GM21723 (cell line): ENCODE results near the gene ASRGL1.
"Not testable (repeated sequence)": the region's sequence is repeated elsewhere in the genome, so short reads cannot be mapped to it uniquely, and the experiment has no call there.

Experiments
- ATAC-seq: cut with Tn5 transposase; IDR thresholded peaks from one replicate; pipeline ENCODE4 v1.9.1; 2021; ENCODE audit warnings: mild to moderate bottlenecking, moderate library complexity; ENCODE audit not compliant: unreplicated experiment

The ASRGL1 gene

GRCh38 chr11:62337303-62338181, at the start of gene ASRGL1:
Gene ASRGL1, plus strand, starts transcription at chr11:62337448. Its CDS starts 530 bp downstream, at chr11:62337978.
- ATAC-seq: peak; percentile 67

- ATAC-seq: no peak
These were observed 41.7 kb upstream of the ASRGL1 start for GRCh38 chr11:62295504-62295903.

- ATAC-seq: no peak
These were observed 38.3 kb upstream of the ASRGL1 start, which contains the start of gene SCGB1D4 for GRCh38 chr11:62298975-62299374. Gene SCGB1D4, minus strand, starts transcription at chr11:62299075. Its CDS starts 65 bp downstream, at chr11:62299010.

GRCh38 chr11:62306227-62306626, 31.0 kb upstream of the ASRGL1 start:
- no peak for ATAC-seq

GRCh38 chr11:62307950-62308349, 29.3 kb upstream of the ASRGL1 start:
- ATAC-seq: no peak

GRCh38 chr11:62309991-62310390, 27.3 kb upstream of the ASRGL1 start:
- no peak for ATAC-seq

- ATAC-seq: no peak
These were observed 21.8 kb upstream of the ASRGL1 start for GRCh38 chr11:62315431-62315830.

GRCh38 chr11:62322524-62322923, 14.7 kb upstream of the ASRGL1 start:
- ATAC-seq: no peak

- ATAC-seq: peak; percentile 74
These were observed 12.3 kb upstream of the ASRGL1 start for GRCh38 chr11:62324731-62325556.

- ATAC-seq: not testable (repeated sequence)
These were observed 11.5 kb upstream of the ASRGL1 start for GRCh38 chr11:62325781-62326180.

- ATAC-seq: not testable (repeated sequence)
These were observed 10.5 kb upstream of the ASRGL1 start for GRCh38 chr11:62326719-62327118.

GRCh38 chr11:62327541-62327940, 9.7 kb upstream of the ASRGL1 start:
- not testable (repeated sequence) for ATAC-seq

- not testable (repeated sequence) for ATAC-seq
These were observed 6.0 kb upstream of the ASRGL1 start for GRCh38 chr11:62331264-62331663.

GRCh38 chr11:62333768-62334167, 3.5 kb upstream of the ASRGL1 start:
- no peak for ATAC-seq

- ATAC-seq: not testable (repeated sequence)
These were observed 322 bp upstream of the ASRGL1 start for GRCh38 chr11:62336949-62337302.

GRCh38 chr11:62338218-62338617, 970 bp downstream of the ASRGL1 start:
- ATAC-seq: no peak

- no peak for ATAC-seq
These were observed 3.1 kb downstream of the ASRGL1 start for GRCh38 chr11:62340269-62340901.

- no peak for ATAC-seq
These were observed 4.3 kb downstream of the ASRGL1 start for GRCh38 chr11:62341588-62341987.

- ATAC-seq: not testable (repeated sequence)
These were observed 6.5 kb downstream of the ASRGL1 start for GRCh38 chr11:62343646-62344190.

- no peak for ATAC-seq
These were observed 7.0 kb downstream of the ASRGL1 start for GRCh38 chr11:62344210-62344609.

- no peak for ATAC-seq
These were observed 8.6 kb downstream of the ASRGL1 start for GRCh38 chr11:62345861-62346260.
